GM21786 (cell line): ENCODE measurements around the gene OGFR.

ENCODE experiments used
- ATAC-seq: cut with Tn5 transposase; IDR thresholded peaks from one replicate; pipeline ENCODE4 v1.9.1; 2021; ENCODE audit not compliant: unreplicated experiment

The OGFR gene

GRCh38 chr20:62799459-62799858 is 5.2 kb upstream of the OGFR start:
- ATAC-seq = no peak

DNA sequence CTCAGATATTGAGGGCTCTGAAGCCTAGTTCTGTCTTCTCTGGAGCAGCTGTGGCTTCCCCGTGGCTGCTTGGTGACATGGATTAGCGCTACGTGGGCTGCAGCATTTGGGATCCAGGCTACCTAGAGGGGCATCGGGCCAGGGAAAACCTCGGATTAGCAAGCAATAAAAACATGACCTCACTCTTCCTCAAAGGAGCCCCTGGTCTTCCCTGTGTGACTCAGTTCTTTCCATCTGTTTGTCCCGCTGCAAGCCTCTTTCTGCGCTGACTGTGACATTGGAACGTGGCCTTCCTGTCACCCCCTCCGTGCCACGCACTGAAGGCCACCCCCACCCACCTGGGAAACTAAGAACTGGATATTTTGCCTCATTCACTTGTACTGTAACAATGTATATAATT is 4.8 kb upstream of the OGFR start:
- no peak for ATAC-seq

- ATAC-seq = no peak
These were observed 4.0 kb upstream of the OGFR start for GRCh38 chr20:62800314-62801259.

- ATAC-seq = no peak
These were observed 3.2 kb upstream of the OGFR start for GRCh38 chr20:62801284-62802010.

DNA sequence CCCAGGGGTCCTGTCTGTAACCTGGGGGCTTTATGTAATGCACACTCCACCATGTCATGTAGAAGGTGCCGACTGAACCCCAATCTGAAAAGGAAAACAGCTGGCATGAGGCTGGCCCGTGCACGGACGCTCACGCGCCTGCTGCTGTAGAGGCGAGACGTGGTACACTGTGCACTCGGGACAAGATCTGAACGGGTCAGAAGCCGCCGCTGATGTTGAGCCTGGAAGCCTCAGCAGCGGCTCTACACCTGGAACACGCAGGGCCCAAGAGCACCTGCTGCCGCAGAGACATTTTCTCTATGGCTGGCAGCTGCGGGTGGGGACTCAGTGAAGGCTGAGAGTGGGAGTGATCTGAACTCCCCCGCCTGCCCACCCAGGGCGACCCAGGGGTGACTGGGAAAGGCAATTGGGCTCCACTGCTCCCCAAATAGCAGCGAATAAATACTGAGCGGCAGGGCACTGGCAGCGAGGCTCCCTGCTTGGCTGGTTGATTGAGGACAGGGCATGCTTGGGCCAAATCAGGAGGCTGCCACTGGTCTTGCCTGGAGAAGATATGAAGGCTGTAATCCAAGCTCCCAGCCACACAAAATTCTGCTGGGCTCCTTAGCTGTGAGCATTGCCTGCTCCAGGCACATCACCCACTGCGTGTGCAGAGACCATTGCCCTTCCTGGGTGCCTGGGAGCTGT is 2.5 kb upstream of the OGFR start:
- ATAC-seq = no peak

GRCh38 chr20:62804021-62804626 is 511 bp upstream of the OGFR start:
- ATAC-seq = no peak

DNA sequence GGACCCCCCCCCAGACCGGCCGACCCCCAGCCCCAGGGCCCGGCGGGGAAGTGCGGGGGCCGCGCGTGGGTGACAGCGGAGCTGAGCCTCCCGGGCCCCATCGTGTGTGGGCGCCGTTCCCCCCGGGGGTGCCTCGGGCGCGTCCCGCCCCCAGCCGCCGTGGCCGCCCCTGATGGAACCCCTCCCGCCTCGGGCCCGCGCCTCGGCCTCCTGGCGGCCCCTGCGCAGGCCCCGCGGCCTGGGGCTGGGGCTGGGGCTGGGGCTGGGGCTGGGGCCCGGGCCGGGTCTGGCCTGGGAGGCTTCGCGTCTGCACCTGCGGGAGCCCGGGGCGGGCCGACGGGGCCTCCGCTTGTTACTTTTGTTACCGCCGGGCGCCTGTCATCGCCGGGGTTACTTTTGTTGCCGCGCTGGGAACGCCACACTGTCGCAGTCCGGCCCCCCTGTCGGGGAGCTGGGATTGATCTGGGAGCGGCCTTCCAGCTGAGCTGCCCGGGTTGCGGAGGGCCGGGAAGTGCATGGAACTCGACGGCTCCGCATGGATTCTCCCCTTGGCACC is 598 bp downstream of the OGFR start:
- no peak for ATAC-seq

GRCh38 chr20:62805711-62806382 is 1.2 kb downstream of the OGFR start:
- no peak for ATAC-seq

DNA sequence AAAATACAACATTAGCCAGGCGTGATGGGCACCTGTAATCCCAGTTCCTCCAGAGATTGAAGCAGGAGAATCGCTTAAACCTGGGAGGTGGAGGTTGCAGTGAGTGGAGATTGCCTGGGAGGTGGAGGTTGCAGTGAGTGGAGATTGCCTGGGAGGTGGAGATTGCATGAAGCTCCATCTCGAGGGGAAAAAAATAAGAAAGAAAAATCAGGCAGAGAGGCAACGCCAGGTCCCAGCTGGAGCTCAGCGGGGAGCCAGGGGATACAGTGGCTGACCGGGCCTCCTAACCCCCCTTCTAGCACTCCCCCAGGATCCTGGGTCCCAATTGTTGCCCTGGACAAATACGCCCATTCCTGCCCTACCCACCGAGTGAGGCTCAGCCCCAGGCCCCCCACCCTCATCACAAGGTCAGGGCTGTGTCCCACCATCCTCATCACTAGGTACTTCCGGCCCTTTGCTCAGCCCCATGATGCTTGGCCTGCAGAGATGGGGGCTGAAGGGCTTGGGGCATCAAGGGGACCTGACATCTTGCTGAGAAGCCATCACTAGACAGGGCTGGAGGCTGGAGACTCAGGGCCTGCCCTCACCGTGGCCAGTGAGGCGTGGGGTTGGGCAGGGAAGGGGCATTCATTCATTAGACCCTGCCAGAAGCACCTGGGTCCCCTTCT is 1.9 kb downstream of the OGFR start:
- ATAC-seq = no peak

- no peak for ATAC-seq
These were observed 3.0 kb downstream of the OGFR start for GRCh38 chr20:62807444-62808210.

GRCh38 chr20:62808211-62808865 is 3.7 kb downstream of the OGFR start:
- no peak for ATAC-seq

DNA sequence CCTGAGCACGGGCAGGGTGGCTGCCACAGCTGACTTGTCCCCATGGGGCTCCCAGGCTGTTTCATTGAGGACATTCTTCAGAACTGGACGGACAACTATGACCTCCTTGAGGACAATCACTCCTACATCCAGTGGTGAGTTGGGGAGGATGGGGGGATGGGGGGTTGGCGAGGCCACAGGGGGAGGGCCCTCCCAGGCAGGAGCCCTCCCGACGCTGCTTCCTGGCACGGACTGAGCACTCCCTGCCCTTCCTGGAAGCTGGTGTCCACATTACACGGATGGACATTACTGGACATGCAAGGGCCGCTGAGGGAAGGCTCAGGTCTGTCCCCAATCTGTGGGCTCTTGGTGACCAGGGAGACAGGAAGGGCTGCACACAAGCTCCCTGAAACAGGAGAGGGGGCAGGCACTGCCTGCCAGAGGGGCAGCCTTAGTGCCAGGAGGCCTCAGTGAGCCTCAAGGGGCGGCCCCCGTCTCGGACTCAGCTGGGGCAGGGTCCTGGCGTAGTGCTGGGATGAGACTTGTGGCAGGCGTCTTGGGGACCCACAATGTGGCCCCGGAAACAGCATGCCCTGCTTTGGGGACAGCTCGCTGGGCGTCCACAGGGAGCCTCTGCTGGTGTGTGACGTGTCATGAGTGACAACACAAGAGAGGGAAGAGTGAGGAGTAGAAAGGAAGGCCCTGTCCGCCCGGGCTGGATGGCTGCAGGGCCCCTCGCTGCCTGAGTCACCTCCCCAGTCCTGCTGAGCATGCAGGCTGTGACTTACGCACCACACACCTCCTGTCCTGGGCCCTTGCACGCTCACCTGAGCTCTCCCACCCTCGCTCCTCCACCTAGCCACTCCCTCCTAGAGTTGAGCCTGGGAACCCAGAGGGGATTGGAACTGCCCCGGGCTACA is 5.1 kb downstream of the OGFR start:
- ATAC-seq = no peak

- no peak for ATAC-seq
These were observed 6.7 kb downstream of the OGFR start for GRCh38 chr20:62811320-62811719.

- ATAC-seq = no peak
These were observed 7.1 kb downstream of the OGFR start for GRCh38 chr20:62811720-62812119.

DNA sequence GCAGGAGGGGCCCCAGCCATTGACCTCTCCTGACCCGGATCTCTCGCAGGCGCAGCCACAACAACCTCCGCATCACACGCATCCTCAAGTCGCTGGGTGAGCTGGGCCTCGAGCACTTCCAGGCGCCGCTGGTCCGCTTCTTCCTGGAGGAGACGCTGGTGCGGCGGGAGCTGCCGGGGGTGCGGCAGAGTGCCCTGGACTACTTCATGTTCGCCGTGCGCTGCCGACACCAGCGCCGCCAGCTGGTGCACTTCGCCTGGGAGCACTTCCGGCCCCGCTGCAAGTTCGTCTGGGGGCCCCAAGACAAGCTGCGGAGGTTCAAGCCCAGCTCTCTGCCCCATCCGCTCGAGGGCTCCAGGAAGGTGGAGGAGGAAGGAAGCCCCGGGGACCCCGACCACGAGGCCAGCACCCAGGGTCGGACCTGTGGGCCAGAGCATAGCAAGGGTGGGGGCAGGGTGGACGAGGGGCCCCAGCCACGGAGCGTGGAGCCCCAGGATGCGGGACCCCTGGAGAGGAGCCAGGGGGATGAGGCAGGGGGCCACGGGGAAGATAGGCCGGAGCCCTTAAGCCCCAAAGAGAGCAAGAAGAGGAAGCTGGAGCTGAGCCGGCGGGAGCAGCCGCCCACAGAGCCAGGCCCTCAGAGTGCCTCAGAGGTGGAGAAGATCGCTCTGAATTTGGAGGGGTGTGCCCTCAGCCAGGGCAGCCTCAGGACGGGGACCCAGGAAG is 7.7 kb downstream of the OGFR start:
- no peak for ATAC-seq

GRCh38 chr20:62812907-62813200 is 8.2 kb downstream of the OGFR start:
- no peak for ATAC-seq

DNA sequence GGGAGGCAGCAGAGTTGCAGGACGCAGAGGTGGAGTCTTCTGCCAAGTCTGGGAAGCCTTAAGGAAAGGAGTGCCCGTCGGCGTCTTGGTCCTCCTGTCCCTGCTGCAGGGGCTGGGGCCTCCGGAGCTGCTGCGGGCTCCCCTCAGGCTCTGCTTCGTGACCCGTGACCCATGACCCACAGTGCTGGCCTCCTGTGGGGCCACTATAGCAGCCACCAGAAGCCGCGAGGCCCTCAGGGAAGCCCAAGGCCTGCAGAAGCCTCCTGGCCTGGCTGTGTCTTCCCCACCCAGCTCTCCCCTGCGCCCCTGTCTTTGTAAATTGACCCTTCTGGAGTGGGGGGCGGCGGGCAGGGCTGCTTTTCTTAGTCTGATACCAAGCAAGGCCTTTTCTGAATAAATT is 9.0 kb downstream of the OGFR start:
- no peak for ATAC-seq
